ENCODE results near the gene GPBP1L1.
"Not testable (repeated sequence)": the region's sequence is repeated elsewhere in the genome, so short reads cannot be mapped to it uniquely, and the experiment has no call there.

Gene GPBP1L1

GRCh38 chr1:45630429-45630828 is 55.9 kb downstream of the GPBP1L1 start:
- no peak for DNase-seq

GRCh38 chr1:45629035-45629434 is 57.3 kb downstream of the GPBP1L1 start:
- no peak for DNase-seq

GRCh38 chr1:45623972-45624371 is 62.4 kb downstream of the GPBP1L1 start, which contains the start of gene CCDC17:
Gene CCDC17 (minus strand): TSS chr1:45624054. CDS start chr1:45623909, 145 bp downstream.
- no peak for DNase-seq

GRCh38 chr1:45622524-45623394 is 63.6 kb downstream of the GPBP1L1 start:
- DNase-seq = no peak

- no peak for DNase-seq
These were observed 64.3 kb downstream of the GPBP1L1 start for GRCh38 chr1:45621895-45622523.

- DNase-seq = no peak
These were observed 64.9 kb downstream of the GPBP1L1 start for GRCh38 chr1:45621501-45621836.

GRCh38 chr1:45620588-45621500 is 65.5 kb downstream of the GPBP1L1 start:
- no peak for DNase-seq

- DNase-seq = no peak
These were observed 67.0 kb downstream of the GPBP1L1 start for GRCh38 chr1:45619149-45619921.

GRCh38 chr1:45617618-45618017 is 68.7 kb downstream of the GPBP1L1 start:
- no peak for DNase-seq

GRCh38 chr1:45615885-45616284 is 70.4 kb downstream of the GPBP1L1 start:
- no peak for DNase-seq

GRCh38 chr1:45612941-45613579 is 73.3 kb downstream of the GPBP1L1 start:
- DNase-seq = no peak

GRCh38 chr1:45610589-45611226 is 75.6 kb downstream of the GPBP1L1 start:
- no peak for DNase-seq

- no peak for DNase-seq
These were observed 77.9 kb downstream of the GPBP1L1 start for GRCh38 chr1:45608175-45609156.

- no peak for DNase-seq
These were observed 78.8 kb downstream of the GPBP1L1 start for GRCh38 chr1:45607404-45608074.

GRCh38 chr1:45604239-45604638 is 82.1 kb downstream of the GPBP1L1 start:
- no peak for DNase-seq

GRCh38 chr1:45596765-45597164 is 89.6 kb downstream of the GPBP1L1 start:
- not testable (repeated sequence) for DNase-seq

- DNase-seq = no peak
These were observed 91.9 kb downstream of the GPBP1L1 start for GRCh38 chr1:45594412-45594811.

- no peak for DNase-seq
These were observed 96.5 kb downstream of the GPBP1L1 start for GRCh38 chr1:45589861-45590260.

GRCh38 chr1:45586769-45587168 is 99.6 kb downstream of the GPBP1L1 start:
- DNase-seq = no peak

All from stimulated activated CD4-positive, alpha-beta T cell treated with anti-CD3 and anti-CD28 coated beads, Interleukin-1b, Interleukin-23, amount 100 ng/mL, for 48 hours (primary cell).